ENCODE data around the gene TXNRD2. TPM values are rescaled to one million over a fixed set of nuclear protein-coding genes. Genes with fewer than 3 reads are reported as not detected.

TXNRD2 gene
- total RNA-seq, 1 experiment from 2014 or later, result 23.0 TPM

DNA sequence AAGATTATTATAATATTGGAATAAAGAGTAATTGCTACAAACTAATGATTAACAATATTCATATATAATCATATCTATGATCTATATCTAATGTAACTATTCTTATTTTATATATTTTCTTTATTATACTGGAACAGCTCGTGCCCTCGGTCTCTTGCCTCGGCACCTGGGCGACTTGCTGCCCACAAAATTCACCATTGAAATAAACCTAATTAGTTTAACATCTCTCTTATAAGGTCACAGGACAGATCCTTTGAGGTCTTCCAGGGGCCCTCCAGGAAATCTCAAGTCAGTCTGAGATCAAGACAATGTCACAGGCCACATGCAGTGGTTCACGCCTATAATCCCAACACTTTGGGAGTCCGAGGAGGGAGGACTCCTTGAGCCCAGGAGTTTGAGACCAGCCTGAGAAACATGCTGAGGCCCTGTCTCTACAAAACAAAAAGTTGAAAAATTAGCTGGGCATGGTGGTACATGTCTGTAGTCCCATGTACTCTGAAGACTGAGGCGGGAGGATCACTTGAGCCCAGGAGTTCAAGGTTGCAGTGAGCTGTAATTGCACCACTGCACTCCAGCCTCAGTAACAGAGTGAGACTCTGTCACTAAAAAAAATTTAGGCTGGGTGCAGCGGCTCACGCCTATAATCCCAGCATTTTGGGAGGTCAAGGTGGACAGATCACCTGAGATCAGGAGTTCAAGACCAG, 6.6 kb upstream of the TXNRD2 start:
- no peaks in the 10 kb centered on the region for H3K36me3 ChIP-seq (ENCODE audit: low read depth, low read length)
- ChIA-PET POLR2A (ENCODE audit: unreplicated experiment) (no interaction called here), CTCF (interaction anchor here (0.6 to 1.0 kb wide), 2 partner anchors 26 to 218 kb away, joined by 4 to 5 read pairs; no protein-coding TSS in a partner anchor)
- H2AFZ ChIP-seq (ENCODE audit: low read length), result no peak overlapping the region
- no peaks in the 10 kb centered on the region for H3F3A ChIP-seq (ENCODE audit: low read length, unreplicated experiment)
- DNase-seq (no peak), ATAC-seq (no peak)
- intact Hi-C loops (cut with micrococcal nuclease), result no loop called here
- no TSS peak for BruUV-seq (replicated peaks)
- H3K4me1 ChIP-seq (ENCODE audit: insufficient read depth, low read length), result peaks cover 11% of the 10 kb centered on the region
- no peaks in the 10 kb centered on the region for H3K9me3 ChIP-seq (ENCODE audit: low read length)
- no peak for TF ChIP-seq EZH2phosphoT487 (IDR thresholded peaks at IDR 0.05; ENCODE audit: borderline replicate concordance, low read length)
- TF ChIP-seq, protein P1, sequence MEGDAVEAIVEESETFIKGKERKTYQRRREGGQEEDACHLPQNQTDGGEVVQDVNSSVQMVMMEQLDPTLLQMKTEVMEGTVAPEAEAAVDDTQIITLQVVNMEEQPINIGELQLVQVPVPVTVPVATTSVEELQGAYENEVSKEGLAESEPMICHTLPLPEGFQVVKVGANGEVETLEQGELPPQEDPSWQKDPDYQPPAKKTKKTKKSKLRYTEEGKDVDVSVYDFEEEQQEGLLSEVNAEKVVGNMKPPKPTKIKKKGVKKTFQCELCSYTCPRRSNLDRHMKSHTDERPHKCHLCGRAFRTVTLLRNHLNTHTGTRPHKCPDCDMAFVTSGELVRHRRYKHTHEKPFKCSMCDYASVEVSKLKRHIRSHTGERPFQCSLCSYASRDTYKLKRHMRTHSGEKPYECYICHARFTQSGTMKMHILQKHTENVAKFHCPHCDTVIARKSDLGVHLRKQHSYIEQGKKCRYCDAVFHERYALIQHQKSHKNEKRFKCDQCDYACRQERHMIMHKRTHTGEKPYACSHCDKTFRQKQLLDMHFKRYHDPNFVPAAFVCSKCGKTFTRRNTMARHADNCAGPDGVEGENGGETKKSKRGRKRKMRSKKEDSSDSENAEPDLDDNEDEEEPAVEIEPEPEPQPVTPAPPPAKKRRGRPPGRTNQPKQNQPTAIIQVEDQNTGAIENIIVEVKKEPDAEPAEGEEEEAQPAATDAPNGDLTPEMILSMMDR (conservative IDR thresholded peaks at IDR 0.05; ENCODE audit: low read depth, low read length), result no peak
- no peak for TF ChIP-seq EZH2 (IDR thresholded peaks at IDR 0.05; ENCODE audit: low read length, unreplicated experiment)
- H3K79me2 ChIP-seq (ENCODE audit: low read length), result peaks cover 7% of the 10 kb centered on the region
- no peak overlapping the region for H3K4me2 ChIP-seq (ENCODE audit: low read length)
- no peaks in the 10 kb centered on the region for H3K9me2 ChIP-seq (replicated peaks; ENCODE audit: low read length)
- no peaks in the 10 kb centered on the region for H4K20me1 ChIP-seq (ENCODE audit: low read length)
- no peak overlapping the region for H3K4me3 ChIP-seq (ENCODE audit: low read length)
- H3K27ac ChIP-seq (ENCODE audit: low read length), result no peak overlapping the region
- no peaks in the 10 kb centered on the region for H3K27me3 ChIP-seq (ENCODE audit: low read length)
- no peak overlapping the region for H3K9ac ChIP-seq (ENCODE audit: low read length)

DNA sequence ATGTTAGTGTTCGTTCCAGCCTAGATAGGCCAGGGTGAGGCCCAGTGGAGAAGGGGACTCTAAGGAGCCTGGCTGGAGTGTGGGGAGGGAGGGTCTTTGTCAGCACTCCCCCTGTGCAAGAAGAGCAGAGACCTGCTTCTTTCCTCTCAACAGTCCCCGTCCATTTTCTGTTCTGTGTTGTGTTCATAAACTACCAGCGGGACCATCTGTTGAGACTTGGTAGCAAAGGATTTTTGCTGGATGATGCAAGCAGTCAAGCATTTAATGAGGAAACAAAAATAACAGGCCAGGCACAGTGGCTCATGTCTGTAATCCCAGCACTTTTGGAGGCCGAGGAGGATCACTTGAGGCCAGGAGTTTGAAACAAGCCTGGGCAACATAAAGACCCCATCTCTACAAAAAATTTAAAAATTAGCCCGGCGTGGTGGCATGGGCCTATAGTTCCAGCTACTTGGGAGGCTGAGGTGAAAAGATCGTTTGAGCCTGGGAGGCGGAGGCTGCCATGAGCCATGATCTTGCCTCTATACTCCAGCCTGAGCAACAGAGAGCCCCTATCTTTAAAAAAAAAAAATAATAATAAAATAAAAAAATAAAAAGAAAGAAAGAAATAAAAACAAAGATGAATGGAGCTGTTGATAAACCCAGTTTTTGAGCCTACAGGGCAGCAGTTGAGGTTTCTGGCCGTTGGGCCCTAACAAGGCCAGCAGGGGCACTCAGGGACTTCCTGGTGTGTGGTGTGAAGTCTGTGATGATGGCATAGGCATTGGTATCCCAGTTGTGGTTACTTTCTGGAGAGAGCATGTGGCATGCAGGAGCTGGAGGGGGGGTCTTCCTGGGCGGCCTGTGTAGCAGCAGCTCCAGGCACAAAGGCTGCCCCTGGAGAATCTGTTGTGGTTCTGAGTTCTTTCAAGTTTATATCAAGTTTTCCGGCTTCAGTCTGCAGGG, 1.7 kb upstream of the TXNRD2 start:
- intact Hi-C loops (cut with micrococcal nuclease), result no loop called here
- H3K9me3 ChIP-seq (ENCODE audit: low read length), result no peaks in the 10 kb centered on the region
- peak overlapping the region; percentile 100 for H3K4me2 ChIP-seq (ENCODE audit: low read length)
- H4K20me1 ChIP-seq (ENCODE audit: low read length), result no peaks in the 10 kb centered on the region
- H3K79me2 ChIP-seq (ENCODE audit: low read length), result peaks cover 38% of the 10 kb centered on the region
- H3K4me1 ChIP-seq (ENCODE audit: insufficient read depth, low read length), result peaks cover 23% of the 10 kb centered on the region
- H3K27me3 ChIP-seq (ENCODE audit: low read length), result no peaks in the 10 kb centered on the region
- no TSS peak for BruUV-seq (replicated peaks)
- DNase-seq (peak; percentile 28), ATAC-seq (no peak)
- H3K36me3 ChIP-seq (ENCODE audit: low read depth, low read length), result no peaks in the 10 kb centered on the region
- peak overlapping the region; percentile 25; the same call in 1 of the 2 replicates for H3K27ac ChIP-seq (ENCODE audit: low read length)
- H3K9ac ChIP-seq (ENCODE audit: low read length), result peak overlapping the region; percentile 95
- H3K4me3 ChIP-seq (ENCODE audit: low read length), result peak overlapping the region; percentile 93
- TF ChIP-seq EZH2phosphoT487 (IDR thresholded peaks at IDR 0.05; ENCODE audit: borderline replicate concordance, low read length), result no peak
- no peak for TF ChIP-seq EZH2 (IDR thresholded peaks at IDR 0.05; ENCODE audit: low read length, unreplicated experiment)
- TF ChIP-seq, protein P1 (conservative IDR thresholded peaks at IDR 0.05; ENCODE audit: low read depth, low read length), result no peak
- no peak overlapping the region for H2AFZ ChIP-seq (ENCODE audit: low read length)
- H3K9me2 ChIP-seq (replicated peaks; ENCODE audit: low read length), result no peaks in the 10 kb centered on the region
- POLR2A ChIA-PET (ENCODE audit: unreplicated experiment), result no interaction called here
- CTCF ChIA-PET, result interaction anchor here (0.5 kb wide), 1 partner anchor 13 kb away, joined by 14 read pairs; no protein-coding TSS in a partner anchor
- H3F3A ChIP-seq (ENCODE audit: low read length, unreplicated experiment), result no peaks in the 10 kb centered on the region

Measured in PC-3 (cell line).